GM23338 (cell line): Measurements from ENCODE around the gene FNDC8. TPM values are rescaled to one million over a fixed set of nuclear protein-coding genes. Genes with fewer than 3 reads are reported as not detected.

ENCODE experiments used
- ATAC-seq: fragments of 200-7000 bp; cut with Tn5 transposase; 3 replicates; pipeline ENCODE4 v1.9.1; 2020
- DNase-seq: peaks from one replicate; pipeline ENCODE4 v3.0.0-alpha.2; 2015; ENCODE audit warnings: low spot score
- H2AFZ ChIP-seq: fragments of 200-600 bp; sonication (generic); 2 replicates; pipeline ENCODE4 v1.8.0; 2016; ENCODE audit warnings: antibody characterized with exemption, mild to moderate bottlenecking, moderate library complexity
- H3F3A ChIP-seq: fragments of 200-600 bp; sonication (generic); replicated peaks from 2 replicates; pipeline ENCODE4 v1.8.0; 2017; ENCODE audit warnings: antibody characterized with exemption, mixed run types, low read depth
- H3K27ac ChIP-seq: fragments of 200-600 bp; sonication (generic); 2 replicates; pipeline ENCODE4 v1.6.1; 2016; ENCODE audit warnings: low read depth
- H3K27me3 ChIP-seq: fragments of 200-600 bp; sonication (generic); 2 replicates; pipeline ENCODE4 v1.8.0; 2016; ENCODE audit warnings: mild to moderate bottlenecking, mixed run types, moderate library complexity; ENCODE audit not compliant: insufficient read depth
- H3K36me3 ChIP-seq: fragments of 200-600 bp; sonication (generic); 2 replicates; pipeline ENCODE4 v1.8.0; 2016; ENCODE audit warnings: mild to moderate bottlenecking; ENCODE audit not compliant: insufficient read depth
- H3K4me1 ChIP-seq: fragments of 200-600 bp; sonication (generic); 2 replicates; pipeline ENCODE4 v1.8.0; 2016; ENCODE audit warnings: mild to moderate bottlenecking, moderate library complexity; ENCODE audit not compliant: insufficient read depth
- H3K4me2 ChIP-seq: fragments of 200-600 bp; sonication (generic); 2 replicates; pipeline ENCODE4 v1.7.1; 2017; ENCODE audit warnings: mixed run types
- H3K4me3 ChIP-seq: fragments of 200-600 bp; sonication (generic); 2 replicates; pipeline ENCODE4 v1.6.1; 2016; ENCODE audit warnings: mixed run types
- H3K79me2 ChIP-seq: fragments of 200-600 bp; sonication (generic); replicated peaks from 2 replicates; pipeline ENCODE4 v1.8.0; 2017; ENCODE audit warnings: mild to moderate bottlenecking; ENCODE audit not compliant: insufficient read depth
- H3K9me2 ChIP-seq: fragments of 200-600 bp; sonication (generic); 2 replicates; pipeline ENCODE4 v1.8.0; 2017; ENCODE audit not compliant: insufficient read depth
- H4K20me1 ChIP-seq: fragments of 200-600 bp; sonication (generic); replicated peaks from 2 replicates; pipeline ENCODE4 v1.8.0; 2017; ENCODE audit warnings: mild to moderate bottlenecking; ENCODE audit not compliant: insufficient read depth
- H3K27ac Mint-ChIP-seq: 2 replicates; pipeline ENCODE4 v1.8.0; 2020; ENCODE audit warnings: inconsistent platforms, mild to moderate bottlenecking, moderate library complexity, mixed read lengths
- H3K27me3 Mint-ChIP-seq: 3 replicates; pipeline ENCODE4 v1.8.0; 2022; ENCODE audit warnings: low read depth, mild to moderate bottlenecking, moderate library complexity, mixed read lengths, inconsistent platforms; ENCODE audit not compliant: insufficient read depth, poor library complexity
- H3K36me3 Mint-ChIP-seq: 3 replicates; pipeline ENCODE4 v1.8.0; 2021; ENCODE audit warnings: low read depth, mild to moderate bottlenecking, inconsistent platforms, moderate library complexity, mixed read lengths
- H3K4me1 Mint-ChIP-seq: 3 replicates; pipeline ENCODE4 v1.8.0; 2020; ENCODE audit warnings: mild to moderate bottlenecking, inconsistent platforms, mixed read lengths
- H3K4me3 Mint-ChIP-seq: 3 replicates; pipeline ENCODE4 v1.8.0; 2021; ENCODE audit warnings: moderate library complexity, mild to moderate bottlenecking, inconsistent platforms, mixed read lengths
- H3K9me3 Mint-ChIP-seq: 3 replicates; pipeline ENCODE4 v1.8.0; 2020; ENCODE audit warnings: moderate library complexity, mild to moderate bottlenecking, inconsistent platforms, mixed read lengths
- CREB1 ChIP-seq: fragments of 250-450 bp; sonication (Bioruptor Pico); IDR thresholded peaks from 2 replicates; pipeline ENCODE4 v1.5.0; 2020; ENCODE audit warnings: low read depth, mild to moderate bottlenecking, moderate library complexity
- ETS1 ChIP-seq: IDR thresholded peaks from 2 replicates; pipeline ENCODE4 v1.6.1; 2016; ENCODE audit warnings: antibody characterized with exemption
- EZH2 ChIP-seq: fragments of 200-600 bp; sonication (generic); IDR thresholded peaks from one replicate; pipeline ENCODE4 v1.8.0; 2017; ENCODE audit warnings: antibody characterized with exemption, mild to moderate bottlenecking, low read depth; ENCODE audit not compliant: unreplicated experiment
- EZH2phosphoT487 ChIP-seq: fragments of 200-600 bp; sonication (generic); IDR thresholded peaks from one replicate; pipeline ENCODE4 v1.8.1; 2018; ENCODE audit warnings: antibody characterized with exemption; ENCODE audit not compliant: unreplicated experiment
- JUNB ChIP-seq: IDR thresholded peaks from one replicate; pipeline ENCODE4 v1.6.1; 2016; ENCODE audit warnings: antibody characterized with exemption; ENCODE audit not compliant: unreplicated experiment
- NANOG ChIP-seq: IDR thresholded peaks from 2 replicates; pipeline ENCODE4 v1.6.1; 2016; ENCODE audit warnings: antibody characterized with exemption, borderline replicate concordance
- POLR2AphosphoS5 ChIP-seq: IDR thresholded peaks from 2 replicates; pipeline ENCODE4 v1.6.1; 2016; ENCODE audit warnings: antibody characterized with exemption, low read depth
- STAT1 ChIP-seq: IDR thresholded peaks from one replicate; pipeline ENCODE4 v1.6.1; 2016; ENCODE audit warnings: antibody characterized with exemption; ENCODE audit not compliant: unreplicated experiment
- ZNF114 ChIP-seq: fragments of 250-450 bp; sonication (Bioruptor Pico); IDR thresholded peaks from 2 replicates; pipeline ENCODE4 v1.5.0; 2020; ENCODE audit warnings: mild to moderate bottlenecking, moderate library complexity
- ZNF331 ChIP-seq: fragments of 250-450 bp; sonication (Bioruptor Pico); IDR thresholded peaks from 2 replicates; pipeline ENCODE4 v1.5.0; 2020; ENCODE audit warnings: low read depth, mild to moderate bottlenecking, moderate library complexity
- polyA plus RNA-seq: library from polyadenylated mRNA; unstranded; fragments of >200 nt; fragmentation: Nextera tagmentation; extraction: Ambion mirVana; gene quantifications from 2 replicates; pipeline ENCODE4 v1.2.1, GENCODE V29; 2016
- total RNA-seq: library from RNA; depleted of rRNA; stranded (reverse); fragments of >200 nt; shearing (Covaris generic); gene quantifications from 2 replicates; pipeline ENCODE4 v1.2.3, GENCODE V29; 2014
- TF ChIP-seq, protein P1 (sequence below): IDR thresholded peaks from one replicate; pipeline ENCODE4 v1.6.1; 2018; ENCODE audit warnings: antibody characterized with exemption; ENCODE audit not compliant: unreplicated experiment
- TF ChIP-seq, protein P2 (sequence below), 2 experiments: fragments of 200-600 bp in 1 of 2; sonication (generic) in 1 of 2; conservative IDR thresholded peaks; 2 replicates each; pipeline versions ENCODE4 v1.5.1 to v1.6.1; 2016 to 2017; ENCODE audit warnings: antibody characterized with exemption in 2 of 2, low read depth in 2 of 2, mild to moderate bottlenecking in 2 of 2, moderate library complexity in 1 of 2
- TF ChIP-seq, protein P3 (sequence below): fragments of 250-450 bp; sonication (Bioruptor Pico); IDR thresholded peaks from 2 replicates; pipeline ENCODE4 v1.5.0; 2020; ENCODE audit warnings: mild to moderate bottlenecking, moderate library complexity

Gene FNDC8
- total and polyA plus RNA-seq, 2 experiments from 2014 or later, result not detected

GRCh38 chr17:35161281-35161761 lies 39.9 kb downstream of the FNDC8 start:
- no peaks in the 10 kb centered on the region for H3K27me3 ChIP-seq
- H3K4me2 ChIP-seq, result no peak overlapping the region
- Mint-ChIP-seq H3K27ac (no peak overlapping the region), H3K27me3 (peaks cover 1% of the 10 kb centered on the region), H3K9me3 (no peaks in the 10 kb centered on the region), H3K4me1 (peaks cover 7% of the 10 kb centered on the region), H3K36me3 (no peaks in the 10 kb centered on the region), H3K4me3 (no peak overlapping the region; the same call in 2 of the 3 replicates)
- DNase-seq, result no peak
- no peak for ATAC-seq
- no peak overlapping the region for H3K27ac ChIP-seq
- no peaks in the 10 kb centered on the region for H4K20me1 ChIP-seq
- no peaks in the 10 kb centered on the region for H3K9me2 ChIP-seq
- H3K4me3 ChIP-seq, result no peak overlapping the region
- H3K79me2 ChIP-seq, result no peaks in the 10 kb centered on the region
- TF ChIP-seq EZH2, result no peak
- TF ChIP-seq, protein P1, sequence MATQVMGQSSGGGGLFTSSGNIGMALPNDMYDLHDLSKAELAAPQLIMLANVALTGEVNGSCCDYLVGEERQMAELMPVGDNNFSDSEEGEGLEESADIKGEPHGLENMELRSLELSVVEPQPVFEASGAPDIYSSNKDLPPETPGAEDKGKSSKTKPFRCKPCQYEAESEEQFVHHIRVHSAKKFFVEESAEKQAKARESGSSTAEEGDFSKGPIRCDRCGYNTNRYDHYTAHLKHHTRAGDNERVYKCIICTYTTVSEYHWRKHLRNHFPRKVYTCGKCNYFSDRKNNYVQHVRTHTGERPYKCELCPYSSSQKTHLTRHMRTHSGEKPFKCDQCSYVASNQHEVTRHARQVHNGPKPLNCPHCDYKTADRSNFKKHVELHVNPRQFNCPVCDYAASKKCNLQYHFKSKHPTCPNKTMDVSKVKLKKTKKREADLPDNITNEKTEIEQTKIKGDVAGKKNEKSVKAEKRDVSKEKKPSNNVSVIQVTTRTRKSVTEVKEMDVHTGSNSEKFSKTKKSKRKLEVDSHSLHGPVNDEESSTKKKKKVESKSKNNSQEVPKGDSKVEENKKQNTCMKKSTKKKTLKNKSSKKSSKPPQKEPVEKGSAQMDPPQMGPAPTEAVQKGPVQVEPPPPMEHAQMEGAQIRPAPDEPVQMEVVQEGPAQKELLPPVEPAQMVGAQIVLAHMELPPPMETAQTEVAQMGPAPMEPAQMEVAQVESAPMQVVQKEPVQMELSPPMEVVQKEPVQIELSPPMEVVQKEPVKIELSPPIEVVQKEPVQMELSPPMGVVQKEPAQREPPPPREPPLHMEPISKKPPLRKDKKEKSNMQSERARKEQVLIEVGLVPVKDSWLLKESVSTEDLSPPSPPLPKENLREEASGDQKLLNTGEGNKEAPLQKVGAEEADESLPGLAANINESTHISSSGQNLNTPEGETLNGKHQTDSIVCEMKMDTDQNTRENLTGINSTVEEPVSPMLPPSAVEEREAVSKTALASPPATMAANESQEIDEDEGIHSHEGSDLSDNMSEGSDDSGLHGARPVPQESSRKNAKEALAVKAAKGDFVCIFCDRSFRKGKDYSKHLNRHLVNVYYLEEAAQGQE, result no peak
- TF ChIP-seq STAT1, result no peak
- TF ChIP-seq JUNB, result no peak
- TF ChIP-seq POLR2AphosphoS5, result no peak
- TF ChIP-seq ETS1, result no peak
- no peak for TF ChIP-seq ZNF331
- TF ChIP-seq, protein P2, sequence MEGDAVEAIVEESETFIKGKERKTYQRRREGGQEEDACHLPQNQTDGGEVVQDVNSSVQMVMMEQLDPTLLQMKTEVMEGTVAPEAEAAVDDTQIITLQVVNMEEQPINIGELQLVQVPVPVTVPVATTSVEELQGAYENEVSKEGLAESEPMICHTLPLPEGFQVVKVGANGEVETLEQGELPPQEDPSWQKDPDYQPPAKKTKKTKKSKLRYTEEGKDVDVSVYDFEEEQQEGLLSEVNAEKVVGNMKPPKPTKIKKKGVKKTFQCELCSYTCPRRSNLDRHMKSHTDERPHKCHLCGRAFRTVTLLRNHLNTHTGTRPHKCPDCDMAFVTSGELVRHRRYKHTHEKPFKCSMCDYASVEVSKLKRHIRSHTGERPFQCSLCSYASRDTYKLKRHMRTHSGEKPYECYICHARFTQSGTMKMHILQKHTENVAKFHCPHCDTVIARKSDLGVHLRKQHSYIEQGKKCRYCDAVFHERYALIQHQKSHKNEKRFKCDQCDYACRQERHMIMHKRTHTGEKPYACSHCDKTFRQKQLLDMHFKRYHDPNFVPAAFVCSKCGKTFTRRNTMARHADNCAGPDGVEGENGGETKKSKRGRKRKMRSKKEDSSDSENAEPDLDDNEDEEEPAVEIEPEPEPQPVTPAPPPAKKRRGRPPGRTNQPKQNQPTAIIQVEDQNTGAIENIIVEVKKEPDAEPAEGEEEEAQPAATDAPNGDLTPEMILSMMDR (conservative IDR thresholded peaks at IDR 0.05; ENCODE audit: low read depth in 2 of 2), result no peak
- no peak for TF ChIP-seq NANOG
- TF ChIP-seq EZH2phosphoT487, result no peak
- no peak for TF ChIP-seq ZNF114 (CRISPR knock-in tag)
- TF ChIP-seq, protein P3, sequence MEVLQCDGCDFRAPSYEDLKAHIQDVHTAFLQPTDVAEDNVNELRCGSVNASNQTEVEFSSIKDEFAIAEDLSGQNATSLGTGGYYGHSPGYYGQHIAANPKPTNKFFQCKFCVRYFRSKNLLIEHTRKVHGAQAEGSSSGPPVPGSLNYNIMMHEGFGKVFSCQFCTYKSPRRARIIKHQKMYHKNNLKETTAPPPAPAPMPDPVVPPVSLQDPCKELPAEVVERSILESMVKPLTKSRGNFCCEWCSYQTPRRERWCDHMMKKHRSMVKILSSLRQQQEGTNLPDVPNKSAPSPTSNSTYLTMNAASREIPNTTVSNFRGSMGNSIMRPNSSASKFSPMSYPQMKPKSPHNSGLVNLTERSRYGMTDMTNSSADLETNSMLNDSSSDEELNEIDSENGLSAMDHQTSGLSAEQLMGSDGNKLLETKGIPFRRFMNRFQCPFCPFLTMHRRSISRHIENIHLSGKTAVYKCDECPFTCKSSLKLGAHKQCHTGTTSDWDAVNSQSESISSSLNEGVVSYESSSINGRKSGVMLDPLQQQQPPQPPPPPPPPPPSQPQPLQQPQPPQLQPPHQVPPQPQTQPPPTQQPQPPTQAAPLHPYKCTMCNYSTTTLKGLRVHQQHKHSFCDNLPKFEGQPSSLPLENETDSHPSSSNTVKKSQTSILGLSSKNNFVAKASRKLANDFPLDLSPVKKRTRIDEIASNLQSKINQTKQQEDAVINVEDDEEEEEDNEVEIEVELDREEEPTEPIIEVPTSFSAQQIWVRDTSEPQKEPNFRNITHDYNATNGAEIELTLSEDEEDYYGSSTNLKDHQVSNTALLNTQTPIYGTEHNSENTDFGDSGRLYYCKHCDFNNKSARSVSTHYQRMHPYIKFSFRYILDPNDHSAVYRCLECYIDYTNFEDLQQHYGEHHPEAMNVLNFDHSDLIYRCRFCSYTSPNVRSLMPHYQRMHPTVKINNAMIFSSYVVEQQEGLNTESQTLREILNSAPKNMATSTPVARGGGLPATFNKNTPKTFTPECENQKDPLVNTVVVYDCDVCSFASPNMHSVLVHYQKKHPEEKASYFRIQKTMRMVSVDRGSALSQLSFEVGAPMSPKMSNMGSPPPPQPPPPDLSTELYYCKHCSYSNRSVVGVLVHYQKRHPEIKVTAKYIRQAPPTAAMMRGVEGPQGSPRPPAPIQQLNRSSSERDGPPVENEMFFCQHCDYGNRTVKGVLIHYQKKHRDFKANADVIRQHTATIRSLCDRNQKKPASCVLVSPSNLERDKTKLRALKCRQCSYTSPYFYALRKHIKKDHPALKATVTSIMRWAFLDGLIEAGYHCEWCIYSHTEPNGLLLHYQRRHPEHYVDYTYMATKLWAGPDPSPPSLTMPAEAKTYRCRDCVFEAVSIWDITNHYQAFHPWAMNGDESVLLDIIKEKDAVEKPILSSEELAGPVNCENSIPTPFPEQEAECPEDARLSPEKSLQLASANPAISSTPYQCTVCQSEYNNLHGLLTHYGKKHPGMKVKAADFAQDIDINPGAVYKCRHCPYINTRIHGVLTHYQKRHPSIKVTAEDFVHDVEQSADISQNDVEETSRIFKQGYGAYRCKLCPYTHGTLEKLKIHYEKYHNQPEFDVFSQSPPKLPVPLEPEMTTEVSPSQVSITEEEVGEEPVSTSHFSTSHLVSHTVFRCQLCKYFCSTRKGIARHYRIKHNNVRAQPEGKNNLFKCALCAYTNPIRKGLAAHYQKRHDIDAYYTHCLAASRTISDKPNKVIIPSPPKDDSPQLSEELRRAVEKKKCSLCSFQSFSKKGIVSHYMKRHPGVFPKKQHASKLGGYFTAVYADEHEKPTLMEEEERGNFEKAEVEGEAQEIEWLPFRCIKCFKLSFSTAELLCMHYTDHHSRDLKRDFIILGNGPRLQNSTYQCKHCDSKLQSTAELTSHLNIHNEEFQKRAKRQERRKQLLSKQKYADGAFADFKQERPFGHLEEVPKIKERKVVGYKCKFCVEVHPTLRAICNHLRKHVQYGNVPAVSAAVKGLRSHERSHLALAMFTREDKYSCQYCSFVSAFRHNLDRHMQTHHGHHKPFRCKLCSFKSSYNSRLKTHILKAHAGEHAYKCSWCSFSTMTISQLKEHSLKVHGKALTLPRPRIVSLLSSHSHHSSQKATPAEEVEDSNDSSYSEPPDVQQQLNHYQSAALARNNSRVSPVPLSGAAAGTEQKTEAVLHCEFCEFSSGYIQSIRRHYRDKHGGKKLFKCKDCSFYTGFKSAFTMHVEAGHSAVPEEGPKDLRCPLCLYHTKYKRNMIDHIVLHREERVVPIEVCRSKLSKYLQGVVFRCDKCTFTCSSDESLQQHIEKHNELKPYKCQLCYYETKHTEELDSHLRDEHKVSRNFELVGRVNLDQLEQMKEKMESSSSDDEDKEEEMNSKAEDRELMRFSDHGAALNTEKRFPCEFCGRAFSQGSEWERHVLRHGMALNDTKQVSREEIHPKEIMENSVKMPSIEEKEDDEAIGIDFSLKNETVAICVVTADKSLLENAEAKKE, result no peak
- no peak for TF ChIP-seq CREB1
- H3K36me3 ChIP-seq, result no peaks in the 10 kb centered on the region
- no peak overlapping the region for H2AFZ ChIP-seq
- peaks cover 3% of the 10 kb centered on the region; the same call in 1 of the 2 replicates for H3K4me1 ChIP-seq
- no peaks in the 10 kb centered on the region for H3F3A ChIP-seq
